NCI-H2029 (cell line): ENCODE data around the gene ERGIC1.
"Not testable (repeated sequence)": the region's sequence is repeated elsewhere in the genome, so short reads cannot be mapped to it uniquely, and the experiment has no call there.

Source experiments
- DNase-seq: peaks from one replicate; lab custom pipeline; 2025; lab: John Stamatoyannopoulos, UW

ERGIC1 gene

DNA sequence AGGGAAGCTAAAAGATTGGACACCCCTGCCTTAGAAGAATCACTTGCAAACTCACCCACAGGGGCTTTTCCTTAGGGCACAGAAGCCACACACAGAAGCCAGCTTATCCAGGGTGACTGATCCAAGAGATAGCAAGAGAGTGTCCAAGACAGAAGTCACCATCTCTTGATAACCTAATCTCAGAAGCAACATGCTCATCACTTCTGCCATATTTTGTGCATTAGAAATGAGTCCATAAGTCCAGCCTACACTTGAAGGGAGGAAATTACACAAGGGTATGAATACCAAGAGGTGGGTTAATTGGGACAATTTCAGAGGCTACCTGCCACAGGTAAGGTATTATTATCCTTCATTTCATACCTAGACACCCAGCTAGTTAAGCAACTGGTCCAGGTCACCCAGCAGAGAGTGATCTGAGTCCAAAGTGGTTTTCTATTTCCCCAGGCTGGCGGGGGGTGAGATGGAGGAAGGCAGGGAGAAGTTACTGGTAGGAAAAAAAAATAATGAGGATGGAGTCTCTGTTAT lies 3.7 kb upstream of the ERGIC1 start:
- no peak for DNase-seq

DNA sequence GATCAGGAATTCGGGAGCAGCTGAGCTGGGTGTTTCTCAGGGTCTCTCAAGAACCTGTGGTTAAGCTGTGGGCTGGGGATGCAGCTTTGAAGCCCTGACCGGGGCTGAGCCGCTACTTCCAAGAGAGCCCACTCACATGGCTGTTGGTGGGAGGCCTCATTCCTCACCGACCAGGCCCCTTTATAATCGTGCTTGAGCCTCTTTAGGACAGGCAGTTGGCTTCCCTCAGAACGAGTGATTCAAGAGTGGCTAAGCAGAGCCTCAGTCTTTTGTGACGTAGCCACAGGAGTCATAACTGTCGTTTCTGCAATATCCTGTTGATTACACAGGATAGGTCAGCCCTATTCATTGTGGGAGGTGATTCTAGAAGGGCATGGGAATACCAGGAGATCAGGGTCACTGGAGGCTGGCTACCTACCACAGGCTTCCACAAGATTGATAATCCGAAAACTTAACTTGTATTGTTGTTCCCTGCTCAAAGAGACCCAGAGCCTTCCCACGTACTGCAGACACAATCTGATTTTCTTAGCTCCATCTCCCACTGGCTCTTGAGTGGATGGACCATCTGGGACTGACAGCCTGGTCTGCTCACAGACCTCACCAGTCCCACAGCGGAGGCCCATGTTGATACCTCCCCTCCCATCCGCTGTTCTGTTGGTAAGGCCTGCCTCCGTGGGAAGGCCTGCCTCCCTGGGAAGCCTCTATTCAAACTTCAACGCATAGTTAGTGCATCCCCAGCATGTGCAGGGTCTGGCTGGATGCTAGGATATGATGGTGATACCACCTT lies 3.0 kb upstream of the ERGIC1 start:
- DNase-seq, result no peak

GRCh38 chr5:172832383-172833315 lies 1.4 kb upstream of the ERGIC1 start:
- no peak for DNase-seq

DNA sequence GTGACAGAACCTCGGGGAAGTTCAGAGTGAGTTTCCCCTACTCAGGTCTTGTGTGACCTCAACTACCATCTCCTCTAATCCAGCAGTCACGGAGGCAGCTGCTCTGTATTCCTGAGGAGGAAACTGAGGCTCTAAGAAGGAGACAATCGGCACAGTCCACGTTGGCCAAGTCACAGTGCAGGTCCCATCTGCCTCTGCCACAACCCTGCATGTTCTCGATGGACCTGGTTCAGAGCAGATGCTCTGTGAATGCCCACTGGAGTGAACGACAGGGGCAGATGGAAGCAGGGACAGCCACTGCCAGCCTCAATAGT lies 722 bp upstream of the ERGIC1 start:
- no peak for DNase-seq

DNA sequence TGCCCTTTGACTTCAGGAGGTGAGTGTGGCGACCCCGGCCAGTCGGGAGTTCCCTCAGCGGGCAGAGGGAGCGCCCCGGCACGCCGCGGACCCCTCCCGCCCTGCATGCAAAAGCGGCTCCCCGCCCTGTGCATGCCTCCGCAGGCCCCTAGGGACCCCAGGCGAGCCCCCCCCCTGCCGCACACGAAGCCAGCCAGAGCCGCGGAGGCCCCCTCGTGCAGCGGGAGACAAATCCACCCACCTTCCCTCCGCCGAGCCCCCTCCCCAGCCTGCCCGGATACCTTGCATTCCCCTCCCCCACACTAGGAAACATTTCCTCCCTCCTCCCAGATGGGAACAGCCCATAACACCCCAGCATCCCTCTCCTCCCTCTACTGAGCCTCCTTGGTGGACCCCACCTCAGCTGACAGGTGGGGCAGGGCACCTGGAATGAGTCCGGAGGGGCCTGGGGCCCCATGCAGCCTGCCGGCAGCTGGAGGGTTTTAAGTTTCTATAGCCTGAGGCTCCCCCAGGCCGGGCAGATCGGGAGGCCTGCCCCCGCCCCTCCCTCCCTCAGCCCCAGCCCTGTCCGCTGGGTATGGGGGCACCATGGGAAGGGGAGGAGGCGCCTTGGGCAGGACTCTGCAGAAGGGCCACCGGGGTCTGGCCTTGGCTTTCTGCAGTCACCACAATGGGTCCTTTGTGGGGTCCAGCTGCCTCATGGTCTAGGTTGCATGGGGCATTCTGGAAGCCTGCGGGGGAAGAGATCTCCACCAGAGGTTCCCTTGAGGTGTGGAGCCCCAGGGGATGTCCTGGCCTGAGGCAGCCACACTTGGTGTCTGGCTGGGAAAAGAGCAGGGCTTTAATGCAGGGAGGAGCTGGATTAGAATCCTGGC lies 601 bp downstream of the ERGIC1 start:
- no peak for DNase-seq

DNA sequence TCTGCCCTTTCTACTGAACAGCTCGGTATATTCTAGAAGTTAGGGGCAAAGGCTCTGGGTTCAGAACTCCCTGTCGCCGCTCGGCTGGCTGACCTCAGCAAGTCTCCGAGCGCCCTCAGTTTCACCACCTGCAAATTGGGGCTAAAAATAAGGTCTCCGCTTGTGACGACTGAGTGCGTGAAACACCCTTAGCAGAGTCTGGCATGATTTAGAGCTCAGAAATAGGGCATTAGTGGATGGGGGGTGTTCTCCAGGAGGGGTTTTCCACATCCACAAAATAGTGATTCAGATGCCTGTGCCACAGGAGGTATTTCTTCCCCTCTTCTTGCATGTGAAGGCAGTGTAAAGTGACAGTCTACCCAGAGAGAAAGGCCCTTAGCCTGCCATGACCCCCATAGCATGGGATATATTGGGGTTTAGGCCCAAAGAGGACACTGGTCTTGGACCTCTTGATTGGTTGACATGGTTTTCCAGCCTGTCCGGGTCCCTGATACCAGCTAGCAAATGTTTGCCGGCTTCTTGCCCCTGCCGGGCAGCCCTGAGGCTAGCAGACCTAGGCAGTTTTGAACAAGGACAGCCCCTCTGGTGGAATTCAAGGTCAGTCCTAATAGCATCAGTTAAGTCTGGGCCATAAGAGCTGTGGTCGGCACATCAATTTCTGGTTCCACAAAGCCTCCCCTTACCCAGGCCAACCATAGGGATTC lies 1.4 kb downstream of the ERGIC1 start:
- no peak for DNase-seq

- DNase-seq, result no peak
Measured at GRCh38 chr5:172835994-172836356, 1.9 kb downstream of the ERGIC1 start.

GRCh38 chr5:172837640-172838039 lies 3.6 kb downstream of the ERGIC1 start:
- peak; percentile 96 for DNase-seq

DNA sequence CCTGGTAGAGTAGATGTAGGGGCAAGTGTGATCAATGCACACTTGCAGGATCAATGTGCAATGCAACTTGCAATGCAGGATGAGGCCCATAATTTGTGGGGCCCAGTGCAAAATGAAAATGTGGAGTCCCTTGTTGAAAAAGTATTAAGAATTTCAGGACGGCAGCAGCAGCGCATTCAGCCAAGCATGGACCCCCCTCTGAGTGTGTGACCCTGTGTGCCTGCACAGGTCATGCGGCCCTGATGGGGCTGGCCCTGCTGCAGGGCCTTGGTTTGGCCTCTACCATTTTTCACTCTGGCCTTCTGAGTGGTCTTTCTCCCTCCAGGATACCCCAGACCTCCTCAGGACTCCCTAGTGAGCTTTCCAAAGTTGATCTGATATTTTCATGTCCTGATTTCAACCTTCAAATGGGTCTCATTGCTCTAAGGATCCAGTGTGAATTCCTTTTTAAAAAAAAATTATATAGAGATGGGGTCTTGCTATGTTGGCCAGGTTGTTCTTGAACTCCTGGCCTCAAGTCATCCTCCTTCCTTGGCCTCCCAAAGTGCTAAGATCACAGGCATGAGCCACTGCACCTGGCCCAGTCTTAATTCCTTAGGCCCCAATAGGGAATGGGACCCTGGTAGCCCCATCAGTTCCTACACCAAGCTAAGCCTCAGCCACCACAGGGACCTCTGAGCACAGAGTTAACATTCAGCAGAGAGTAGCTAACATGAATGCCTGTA lies 4.3 kb downstream of the ERGIC1 start:
- no peak for DNase-seq

GRCh38 chr5:172839669-172840431 lies 5.8 kb downstream of the ERGIC1 start:
- peak; percentile 37 for DNase-seq

DNA sequence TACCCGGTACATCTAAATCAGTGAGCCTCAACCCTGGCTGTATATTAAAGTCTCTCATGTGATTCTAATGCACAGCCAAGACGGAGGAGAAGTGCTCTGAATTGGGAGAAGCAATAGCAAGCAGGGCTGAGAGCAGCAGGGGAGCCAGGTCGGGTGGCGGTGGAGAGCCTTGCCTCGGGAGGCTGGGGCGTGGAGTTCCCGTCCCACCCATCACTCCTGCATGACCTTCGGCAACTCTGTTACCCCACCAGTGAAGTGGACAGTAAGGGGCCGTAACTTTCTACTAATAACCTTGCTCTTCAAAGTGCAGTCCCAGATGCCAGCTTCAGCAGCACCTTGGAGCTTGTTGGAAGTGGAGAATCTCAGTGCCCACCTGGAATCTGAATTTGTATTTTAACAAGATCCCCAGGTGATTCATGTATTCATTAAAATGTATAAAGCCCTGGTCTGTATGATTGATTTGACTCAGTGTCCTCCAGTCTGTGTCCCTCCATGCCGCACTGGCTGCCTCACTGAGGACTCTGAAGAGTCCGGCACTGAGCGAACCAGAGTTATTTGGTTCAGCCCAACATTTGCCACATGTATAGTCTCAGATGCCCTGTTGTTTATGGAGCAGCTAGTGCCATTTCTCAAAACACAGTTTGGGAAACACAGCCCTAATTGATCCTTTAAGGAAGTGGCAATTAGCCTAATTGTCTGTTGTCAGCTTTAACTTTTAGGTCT lies 6.5 kb downstream of the ERGIC1 start:
- DNase-seq, result no peak

DNA sequence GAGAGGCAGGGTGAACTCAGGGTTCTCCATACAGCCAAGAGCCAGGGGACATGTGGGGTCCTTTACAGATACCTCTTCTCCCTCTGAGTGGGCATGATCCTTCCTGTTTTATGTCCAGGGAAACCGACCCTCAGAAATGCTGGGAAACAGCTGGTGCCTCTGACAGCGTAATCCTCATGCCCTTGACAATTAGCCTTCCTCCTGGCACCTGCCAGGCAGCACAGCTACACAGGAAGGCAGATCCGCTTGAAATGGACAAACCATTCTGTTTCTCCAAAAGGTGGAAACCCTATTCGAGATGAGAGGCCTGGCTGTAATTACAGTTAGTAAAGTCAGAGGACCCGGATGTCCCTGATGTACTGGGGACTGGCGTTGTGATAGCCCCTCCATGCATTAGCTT lies 7.2 kb downstream of the ERGIC1 start:
- no peak for DNase-seq

DNA sequence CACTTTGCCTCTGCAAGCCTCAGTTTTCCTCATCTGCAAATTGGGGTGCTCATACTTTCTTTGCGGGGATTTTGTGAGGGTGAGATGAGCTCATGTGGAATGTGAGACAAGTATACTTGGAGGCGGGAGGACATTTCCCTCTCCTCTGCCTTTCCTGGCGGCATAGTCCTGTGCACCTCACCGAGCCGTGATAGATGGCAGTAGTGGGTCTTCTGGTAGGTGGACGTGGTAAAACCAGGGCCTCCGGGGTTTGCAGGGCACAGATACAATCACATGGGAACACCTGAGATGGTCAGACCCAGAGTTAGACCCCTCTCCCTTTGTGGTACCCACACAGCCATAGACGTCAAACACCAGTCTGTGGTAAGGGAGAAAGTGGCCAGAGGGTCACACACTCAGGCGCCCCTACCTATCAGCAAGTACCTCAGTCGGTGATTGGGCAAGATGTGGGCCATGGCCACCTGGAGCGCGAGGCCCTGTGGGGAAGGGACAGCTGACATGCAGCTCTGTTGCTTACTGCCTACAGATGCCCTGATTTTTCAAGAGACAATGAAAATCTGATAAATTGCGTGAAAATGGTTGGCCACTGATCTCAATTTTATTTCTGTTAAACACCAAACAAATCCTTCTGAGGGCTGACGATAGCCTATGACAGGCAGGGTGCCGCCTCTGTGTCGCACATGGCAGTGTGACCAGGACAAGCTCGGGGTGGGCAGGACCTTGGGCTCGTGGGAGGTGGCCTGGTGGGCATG lies 9.9 kb downstream of the ERGIC1 start:
- DNase-seq, result no peak

DNA sequence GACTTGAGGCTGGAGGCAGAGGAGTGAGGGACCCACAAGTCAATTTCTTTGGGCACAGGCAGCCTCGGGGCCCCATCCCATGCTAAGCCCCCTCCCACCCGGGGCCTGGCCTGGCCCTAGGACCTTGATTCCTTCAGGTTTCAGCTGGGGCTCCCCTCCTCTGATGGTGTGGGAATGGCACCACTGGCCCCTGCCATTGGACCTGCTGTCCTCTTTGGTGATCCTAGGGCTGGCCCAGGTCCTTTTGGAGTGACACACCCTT lies 10.5 kb downstream of the ERGIC1 start:
- DNase-seq, result no peak

- no peak for DNase-seq
Measured at GRCh38 chr5:172845154-172845553, 11.1 kb downstream of the ERGIC1 start.

GRCh38 chr5:172845576-172845975 lies 11.5 kb downstream of the ERGIC1 start:
- DNase-seq, result no peak

DNA sequence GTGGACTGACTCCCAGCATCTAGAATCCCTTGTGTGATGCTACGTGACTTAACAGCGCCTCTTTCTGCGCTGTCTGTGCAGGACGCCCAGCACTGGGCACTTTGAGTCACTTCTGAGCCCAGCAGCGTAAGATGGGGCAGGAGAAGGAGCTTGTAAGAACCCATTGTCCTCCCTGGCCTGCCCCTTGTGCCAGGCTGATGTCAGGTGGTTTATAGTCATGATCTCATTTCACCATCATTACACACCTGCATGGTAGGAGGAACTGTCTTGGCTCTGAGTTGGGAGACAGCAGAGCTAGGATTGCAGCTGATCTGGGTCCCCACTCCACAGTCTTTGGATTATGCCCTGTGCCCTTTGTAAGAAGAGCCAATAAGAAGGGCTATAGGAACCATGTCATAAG lies 12.2 kb downstream of the ERGIC1 start:
- DNase-seq, result peak; percentile 11

DNA sequence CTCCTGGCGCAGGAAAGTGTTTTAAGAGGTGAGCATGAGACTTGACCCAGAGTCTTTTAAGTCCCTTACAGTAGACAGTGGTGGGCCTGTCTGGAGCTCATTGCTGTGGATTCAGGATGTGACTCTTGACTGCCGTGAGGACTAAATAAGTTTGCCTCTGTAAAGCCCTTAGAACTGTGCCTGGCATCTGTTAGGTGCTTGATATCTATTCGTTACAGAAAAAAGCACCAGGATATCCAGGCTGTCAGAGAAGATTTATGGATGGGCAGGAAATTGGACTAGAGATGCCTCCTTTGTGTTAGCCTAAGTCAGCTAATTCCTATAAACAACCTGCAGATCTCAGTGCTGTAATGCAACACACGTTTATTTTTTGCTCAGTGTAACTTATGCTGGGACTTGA lies 12.6 kb downstream of the ERGIC1 start:
- DNase-seq, result no peak

DNA sequence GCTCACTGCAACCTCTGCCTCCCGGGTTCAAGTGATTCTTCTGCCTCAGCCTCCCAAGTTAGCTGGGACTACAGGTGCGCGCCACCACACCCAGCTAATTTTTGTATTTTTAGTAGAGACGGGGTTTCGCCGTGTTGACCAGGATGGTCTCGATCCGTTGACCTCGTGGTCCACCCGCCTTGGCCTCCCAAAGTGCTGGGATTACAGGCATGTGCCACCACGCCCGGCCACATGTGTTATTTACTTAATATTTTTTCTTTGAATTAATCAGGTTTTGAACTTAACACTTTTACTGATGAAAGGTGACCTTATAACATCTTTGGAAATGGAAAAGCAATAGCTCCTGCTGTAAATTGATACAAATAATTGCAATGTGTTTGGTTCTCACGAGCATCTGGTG lies 13.5 kb downstream of the ERGIC1 start:
- DNase-seq, result not testable (repeated sequence)
